IPS DF 6.9 (cell line): ENCODE data around the gene LINGO4.

Experiments used
- DNase-seq: peaks from one replicate; pipeline ENCODE4 v3.0.0-alpha.2; 2013; ENCODE audit warnings: low read depth, low spot score
- H3K27ac ChIP-seq: one replicate; pipeline ENCODE4 v1.5.1; 2013; ENCODE audit warnings: low read length, control low read depth
- H3K27me3 ChIP-seq: 2 replicates; pipeline ENCODE4 v1.6.1; 2013; ENCODE audit warnings: mild to moderate bottlenecking, low read length; ENCODE audit not compliant: control insufficient read depth, insufficient read depth
- H3K36me3 ChIP-seq: 2 replicates; pipeline ENCODE4 v1.6.1; 2013; ENCODE audit warnings: low read length; ENCODE audit not compliant: control insufficient read depth, insufficient read depth
- H3K4me1 ChIP-seq: 2 replicates; pipeline ENCODE4 v1.6.1; 2013; ENCODE audit warnings: low read length; ENCODE audit not compliant: control insufficient read depth, insufficient read depth
- H3K4me3 ChIP-seq: 2 replicates; pipeline ENCODE4 v1.5.1; 2013; ENCODE audit warnings: mild to moderate bottlenecking, low read length
- H3K9me3 ChIP-seq: 2 replicates; pipeline ENCODE4 v1.6.1; 2013; ENCODE audit warnings: low read length, inconsistent platforms; ENCODE audit not compliant: control insufficient read depth, insufficient read depth
- WGBS: extraction: QIAGEN DNeasy Blood & Tissue Kit; methylation state at CpG from one replicate; pipeline ENCODE4 v1.1.7; 2013; ENCODE audit warnings: mixed read lengths, missing lambda C conversion rate; ENCODE audit not compliant: insufficient read length, insufficient coverage; 5-methylcytosine and 5-hydroxymethylcytosine counted together

LINGO4 gene

DNA sequence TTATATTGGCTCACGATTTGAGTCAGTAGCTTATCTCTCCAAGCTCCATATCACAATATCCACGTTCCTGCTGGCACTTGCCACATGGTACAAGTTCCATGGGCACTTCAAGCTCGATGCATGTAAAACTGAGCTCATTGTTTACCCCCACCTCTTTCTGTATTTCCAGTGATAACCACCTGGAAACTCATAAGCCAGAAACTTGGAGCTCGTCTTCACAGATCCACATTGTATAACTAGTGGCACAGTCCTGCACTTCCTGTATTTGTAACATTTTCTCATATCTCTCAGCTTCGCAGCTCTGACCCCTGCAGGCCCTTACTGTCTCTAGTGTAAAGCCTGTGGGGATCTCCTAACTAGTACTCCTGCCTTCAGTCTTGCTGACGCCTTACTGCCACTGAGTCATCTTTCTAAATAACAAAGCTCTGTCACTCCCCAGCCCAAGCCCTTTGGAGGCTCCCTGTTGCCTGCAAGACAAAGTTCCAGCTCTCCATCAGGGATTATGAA lies 40.9 kb upstream of the LINGO4 start:
- Histone ChIP-seq H3K4me1 (peaks cover 4% of the 10 kb centered on the region; the same call in 1 of the 2 replicates), H3K36me3 (no peaks in the 10 kb centered on the region), H3K4me3 (no peak overlapping the region), H3K27ac (no peak overlapping the region), H3K27me3 (no peaks in the 10 kb centered on the region; the same call in 1 of the 2 replicates), H3K9me3 (no peaks in the 10 kb centered on the region)
- no peak for DNase-seq
- WGBS, result no CpG with 5 or more reads among the region's 6 CpGs

DNA sequence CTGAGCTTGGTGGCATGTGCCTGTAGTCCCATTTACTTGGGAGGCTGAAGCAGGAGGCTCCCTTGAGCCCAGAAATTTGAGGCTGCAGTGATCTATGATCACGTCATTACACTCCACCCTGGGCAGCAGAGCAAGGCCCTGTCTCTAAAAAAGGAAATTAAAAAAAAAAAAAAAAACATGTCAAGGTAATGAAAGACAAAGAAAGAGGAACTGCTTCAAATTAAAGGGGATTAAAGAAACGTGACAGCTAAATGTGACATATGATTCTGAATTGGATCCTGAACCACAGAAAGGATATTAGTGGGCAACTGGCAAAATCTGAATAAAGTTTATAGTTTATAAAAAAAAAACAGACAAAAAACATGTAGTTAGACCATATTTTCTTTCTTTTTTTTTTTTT lies 38.2 kb upstream of the LINGO4 start:
- H3K9me3 ChIP-seq, result no peaks in the 10 kb centered on the region
- peaks cover 4% of the 10 kb centered on the region; the same call in 1 of the 2 replicates for H3K4me1 ChIP-seq
- H3K27ac ChIP-seq, result no peak overlapping the region
- WGBS, result no CpG with 5 or more reads among the region's 2 CpGs
- no peak overlapping the region for H3K4me3 ChIP-seq
- H3K27me3 ChIP-seq, result no peaks in the 10 kb centered on the region; the same call in 1 of the 2 replicates
- no peaks in the 10 kb centered on the region for H3K36me3 ChIP-seq
- no peak for DNase-seq

DNA sequence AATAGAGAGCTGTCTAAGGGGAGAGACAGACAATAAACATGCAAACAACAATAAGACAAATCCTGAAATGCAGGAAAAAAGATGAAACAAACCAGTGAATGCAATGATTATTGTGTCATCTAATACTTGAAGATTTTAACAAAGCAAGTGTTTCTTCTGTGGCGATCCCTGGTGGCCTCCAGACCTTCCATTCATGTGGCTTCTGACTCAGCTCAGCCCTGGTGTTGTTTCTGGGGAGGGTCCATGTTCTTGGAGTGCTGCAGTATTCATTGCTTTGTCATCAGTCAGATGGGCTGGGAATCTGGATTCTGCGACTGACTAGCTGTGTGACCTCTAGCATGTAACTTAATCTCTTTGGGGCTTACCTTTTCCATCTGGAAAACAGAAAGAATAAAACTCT lies 35.9 kb upstream of the LINGO4 start:
- Histone ChIP-seq H3K27me3 (peaks cover 9% of the 10 kb centered on the region), H3K27ac (no peak overlapping the region), H3K36me3 (no peaks in the 10 kb centered on the region), H3K4me1 (peaks cover 1% of the 10 kb centered on the region; the same call in 1 of the 2 replicates), H3K9me3 (no peaks in the 10 kb centered on the region), H3K4me3 (no peak overlapping the region)
- DNase-seq, result no peak
- WGBS, result no CpG with 5 or more reads among the region's 2 CpGs

DNA sequence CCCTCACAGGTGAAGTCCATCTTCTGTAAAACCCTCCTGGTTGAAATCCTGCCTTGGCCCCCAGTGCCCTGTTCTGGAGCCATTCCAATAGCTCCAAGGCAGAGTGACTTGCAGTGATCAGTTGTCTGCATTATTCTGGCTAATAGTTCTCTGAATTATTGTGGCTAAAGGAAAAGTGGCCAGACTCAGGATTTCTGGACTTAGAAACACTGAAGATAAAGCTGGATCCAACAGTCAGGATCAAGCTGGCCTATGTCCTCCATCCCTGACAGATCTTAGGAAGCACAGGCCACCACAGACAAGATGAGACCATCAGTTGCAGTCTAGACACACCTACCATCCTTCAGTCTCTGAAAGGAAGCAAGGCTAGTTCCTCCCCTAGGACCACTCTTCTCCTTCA lies 35.2 kb upstream of the LINGO4 start:
- Histone ChIP-seq H3K4me1 (peaks cover 1% of the 10 kb centered on the region; the same call in 1 of the 2 replicates), H3K4me3 (peak overlapping the region; percentile 32; the same call in 1 of the 2 replicates), H3K27ac (no peak overlapping the region), H3K27me3 (peaks cover 9% of the 10 kb centered on the region), H3K36me3 (no peaks in the 10 kb centered on the region), H3K9me3 (no peaks in the 10 kb centered on the region)
- no peak for DNase-seq

DNA sequence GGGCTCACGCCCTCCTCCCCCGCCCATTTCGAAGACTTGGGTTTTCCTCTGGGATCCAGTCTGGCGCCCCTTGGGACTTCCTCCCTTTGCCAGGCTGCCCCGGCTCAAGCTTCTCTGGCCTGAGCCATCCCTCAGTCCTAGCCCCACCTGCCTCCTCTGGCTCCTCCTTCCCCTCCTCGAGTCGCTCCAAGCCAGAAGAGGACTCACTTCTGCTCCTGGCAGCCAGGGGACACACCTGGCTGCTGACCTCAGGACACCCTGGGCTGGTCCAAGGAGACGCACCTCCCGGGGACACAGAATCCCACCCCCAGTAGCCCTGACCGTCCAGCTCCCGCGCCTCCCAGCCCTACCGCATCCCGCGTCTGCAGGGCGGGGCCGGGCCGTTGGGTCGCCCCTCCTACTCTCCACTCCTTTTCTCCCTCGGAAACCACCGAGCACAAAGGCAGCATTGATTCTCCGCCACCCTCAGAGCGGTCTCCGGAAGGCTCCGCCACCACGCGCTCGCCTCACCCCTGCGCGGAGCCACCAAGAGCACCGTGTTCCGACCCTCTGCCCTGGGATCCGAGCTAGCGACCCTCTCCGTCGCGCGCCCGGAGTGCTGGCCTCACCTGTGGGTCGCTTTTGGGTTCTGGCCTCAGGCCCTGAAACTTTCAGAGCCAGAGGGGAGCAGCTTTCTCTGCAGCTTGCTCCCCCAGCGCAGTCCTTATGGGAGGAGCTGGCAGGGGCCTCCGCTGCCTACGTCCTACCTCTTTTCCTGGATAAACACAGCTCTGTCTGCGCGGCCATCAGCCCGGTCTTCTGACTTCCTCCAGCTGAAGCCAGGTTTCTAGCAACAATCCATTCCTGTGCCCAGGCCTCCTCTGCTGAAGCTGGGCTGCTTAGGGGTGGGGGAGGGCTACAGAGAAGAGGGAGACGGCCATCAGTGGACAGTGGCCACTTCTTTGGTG lies 34.5 kb upstream of the LINGO4 start, which contains the start of gene C2CD4D:
Gene C2CD4D, minus strand, starts transcription at position 364 of the 947 bp plus-strand sequence. CDS start 831 bp downstream, outside the sequence.
- Histone ChIP-seq H3K27ac (no peak within 1 kb of the TSS), H3K9me3 (no peaks in the 10 kb centered on the region), H3K36me3 (no peaks in the 10 kb centered on the region), H3K4me3 (peak within 1 kb of the TSS; percentile 32; the same call in 1 of the 2 replicates), H3K4me1 (peaks cover 1% of the 10 kb centered on the region; the same call in 1 of the 2 replicates), H3K27me3 (peaks cover 9% of the 10 kb centered on the region)
- WGBS, result no CpG with 5 or more reads among the region's 47 CpGs
- DNase-seq, result no peak

DNA sequence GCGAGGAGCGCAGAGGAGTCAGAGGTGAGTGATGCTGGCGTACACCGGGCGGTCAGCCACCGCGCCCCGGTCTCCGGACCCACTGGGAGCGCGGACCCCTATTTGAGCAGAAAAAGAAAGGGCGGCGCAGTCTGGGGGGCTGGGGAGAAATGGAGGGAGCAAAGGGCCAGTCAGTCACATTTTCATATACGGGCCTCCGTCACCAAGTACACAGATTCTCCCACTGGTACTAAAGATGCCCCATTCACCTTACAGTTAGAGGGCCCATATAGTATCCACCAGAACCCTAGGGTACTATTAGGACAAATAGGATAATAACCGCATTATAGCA lies 33.8 kb upstream of the LINGO4 start:
- H3K27me3 ChIP-seq, result peaks cover 9% of the 10 kb centered on the region
- no peaks in the 10 kb centered on the region for H3K36me3 ChIP-seq
- peak overlapping the region; percentile 32; the same call in 1 of the 2 replicates for H3K4me3 ChIP-seq
- WGBS, result no CpG with 5 or more reads among the region's 16 CpGs
- H3K27ac ChIP-seq, result no peak overlapping the region
- H3K9me3 ChIP-seq, result no peaks in the 10 kb centered on the region
- no peak for DNase-seq
- peaks cover 1% of the 10 kb centered on the region; the same call in 1 of the 2 replicates for H3K4me1 ChIP-seq

DNA sequence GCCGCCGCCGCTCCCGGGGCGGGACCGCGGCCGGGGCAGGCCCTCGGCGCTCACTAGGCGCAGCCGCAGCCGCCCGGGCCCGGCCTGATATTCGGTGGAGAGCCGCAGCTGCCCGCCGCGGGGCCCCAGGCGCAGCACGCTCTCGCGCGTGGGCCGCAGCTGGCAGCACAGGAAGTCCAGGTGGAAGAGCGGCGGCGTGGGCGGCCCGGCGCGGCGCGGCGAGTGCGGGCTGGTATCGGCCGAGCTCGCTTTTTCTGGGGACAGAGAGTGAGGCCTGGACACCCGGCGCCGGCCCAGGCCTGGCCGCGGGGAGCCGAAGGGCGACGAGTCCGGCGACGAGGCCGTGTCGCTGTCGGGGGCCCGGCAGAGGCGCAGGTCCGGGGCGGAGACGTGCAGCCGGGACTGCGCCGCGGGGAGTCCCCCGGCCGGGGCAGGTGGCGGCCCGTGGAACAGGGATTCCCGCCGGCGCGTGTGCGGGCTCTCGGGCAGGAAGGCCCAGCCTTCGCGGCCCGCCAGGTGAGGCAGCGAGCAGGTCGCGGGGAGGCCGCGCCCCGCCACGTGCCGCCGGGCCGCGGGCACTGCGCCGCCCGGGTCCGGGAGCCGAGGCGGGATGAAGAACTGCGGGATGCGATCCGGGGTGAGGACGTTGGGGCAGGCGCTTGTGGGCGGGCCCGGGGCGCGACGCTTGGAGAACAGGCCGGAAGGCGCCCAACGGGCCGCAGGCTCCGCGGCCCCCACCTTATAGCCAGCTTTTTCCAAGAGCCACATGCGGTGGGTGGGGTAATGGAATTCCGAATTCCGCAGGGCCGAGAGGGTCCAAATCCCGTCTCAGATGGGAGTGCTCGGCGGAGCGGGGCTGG lies 33.2 kb upstream of the LINGO4 start:
- WGBS, result no CpG with 5 or more reads among the region's 117 CpGs
- no peak overlapping the region for H3K27ac ChIP-seq
- H3K4me1 ChIP-seq, result peaks cover 1% of the 10 kb centered on the region; the same call in 1 of the 2 replicates
- H3K27me3 ChIP-seq, result peaks cover 9% of the 10 kb centered on the region
- H3K9me3 ChIP-seq, result no peaks in the 10 kb centered on the region
- H3K36me3 ChIP-seq, result no peaks in the 10 kb centered on the region
- DNase-seq, result no peak
- peak overlapping the region; percentile 32; the same call in 1 of the 2 replicates for H3K4me3 ChIP-seq

DNA sequence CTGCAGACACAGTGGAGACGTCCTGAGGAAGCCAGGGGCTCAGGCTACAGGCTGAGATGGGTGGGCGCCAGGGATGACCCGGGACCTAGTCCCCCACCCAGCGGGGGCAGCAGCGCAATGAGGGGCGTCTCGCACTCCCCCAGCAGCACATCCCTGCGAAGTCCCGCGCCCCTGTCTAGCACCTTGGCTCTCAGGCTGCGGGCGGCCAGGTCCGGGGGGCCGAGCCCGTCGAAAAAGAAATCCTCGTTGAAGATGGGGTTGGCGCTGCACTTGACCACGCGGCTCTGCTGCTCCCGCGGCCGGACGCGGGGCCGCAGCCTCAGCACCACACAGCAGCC lies 32.6 kb upstream of the LINGO4 start:
- H3K4me3 ChIP-seq, result peak overlapping the region; percentile 32; the same call in 1 of the 2 replicates
- no peak for DNase-seq
- H3K4me1 ChIP-seq, result peaks cover 1% of the 10 kb centered on the region; the same call in 1 of the 2 replicates
- no peaks in the 10 kb centered on the region for H3K36me3 ChIP-seq
- no CpG with 5 or more reads among the region's 26 CpGs for WGBS
- H3K27me3 ChIP-seq, result peaks cover 9% of the 10 kb centered on the region
- H3K9me3 ChIP-seq, result no peaks in the 10 kb centered on the region
- no peak overlapping the region for H3K27ac ChIP-seq

DNA sequence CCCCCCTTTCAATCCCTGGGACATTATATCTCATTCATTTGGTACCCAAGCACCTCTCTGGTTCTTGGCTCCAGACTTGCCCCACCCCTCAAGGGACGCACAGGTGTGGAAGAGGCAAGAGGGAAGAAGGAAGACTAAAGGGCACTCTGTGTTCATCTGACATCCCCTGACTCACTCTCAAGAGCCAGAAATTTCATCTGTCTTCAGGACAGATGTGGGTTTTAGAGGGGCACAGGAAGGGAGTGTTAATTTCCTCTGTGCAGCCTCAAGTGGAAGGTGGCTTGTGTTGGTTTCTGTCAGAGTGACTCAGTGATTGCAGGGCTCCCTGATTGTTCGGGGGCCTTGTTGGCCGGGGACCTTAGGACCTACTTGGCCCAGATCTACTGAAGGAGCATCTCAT lies 32.0 kb upstream of the LINGO4 start:
- no peak for DNase-seq
- Histone ChIP-seq H3K4me1 (peaks cover 1% of the 10 kb centered on the region; the same call in 1 of the 2 replicates), H3K36me3 (no peaks in the 10 kb centered on the region), H3K4me3 (no peak overlapping the region), H3K9me3 (no peaks in the 10 kb centered on the region), H3K27me3 (peaks cover 9% of the 10 kb centered on the region), H3K27ac (no peak overlapping the region)
- WGBS, result no CpG with 5 or more reads among the region's 3 CpGs

DNA sequence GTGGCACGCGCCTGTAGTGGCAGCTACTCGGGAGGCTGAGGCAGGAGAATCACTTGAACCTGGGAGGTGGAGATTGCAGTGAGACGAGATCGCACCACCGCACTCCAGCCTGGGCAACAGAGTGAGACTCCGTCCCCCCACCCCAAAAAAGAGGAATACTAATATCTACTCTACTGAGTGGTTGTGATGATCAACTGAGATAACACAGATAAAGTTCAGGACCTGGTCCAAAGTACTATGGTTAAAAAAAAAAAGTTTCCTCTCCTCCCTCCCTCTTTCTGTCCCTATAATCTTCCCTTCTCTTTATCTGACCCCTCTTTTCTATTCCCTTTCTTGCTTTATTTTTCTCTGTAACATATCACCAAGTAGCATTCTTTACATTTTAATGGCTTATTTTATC lies 30.4 kb upstream of the LINGO4 start:
- H3K27ac ChIP-seq, result no peak overlapping the region

More for the DNA sequence above, 30.4 kb upstream of the LINGO4 start:
- H3K4me3 ChIP-seq, result no peak overlapping the region
- no peaks in the 10 kb centered on the region for H3K36me3 ChIP-seq
- no peak for DNase-seq
- WGBS, result no CpG with 5 or more reads among the region's 7 CpGs
- peaks cover 9% of the 10 kb centered on the region; the same call in 1 of the 2 replicates for H3K27me3 ChIP-seq
- peaks cover 5% of the 10 kb centered on the region; the same call in 1 of the 2 replicates for H3K4me1 ChIP-seq
- no peaks in the 10 kb centered on the region for H3K9me3 ChIP-seq
